Measurements from ENCODE around the gene ARHGAP1.

ARHGAP1 gene

GRCh38 chr11:46657186-46657585, 43.2 kb downstream of the ARHGAP1 start:
- TF ChIP-seq CTCF (IDR thresholded peaks at IDR 0.05) = no peak
- Histone ChIP-seq H3K9me3 (no peaks in the 10 kb centered on the region), H3K4me1 (peaks cover 0 to 10% (median 0%) of the 10 kb centered on the region in 4 donors), H3K27me3 (no peaks in the 10 kb centered on the region), H3K36me3 (peaks cover 82 to 99% (median 89%) of the 10 kb centered on the region in 3 donors), H3K27ac (no peak overlapping the region), H3K4me3 (no peak overlapping the region)
- DNase-seq = no peak
- intact Hi-C loops (cut with DNase I; ENCODE audit: low total_unique reads) = no loop called here

GRCh38 chr11:46655631-46656030, 44.8 kb downstream of the ARHGAP1 start:
- H3K9me3 ChIP-seq = no peaks in the 10 kb centered on the region
- H3K4me3 ChIP-seq = no peak overlapping the region
- no peak for TF ChIP-seq CTCF (IDR thresholded peaks at IDR 0.05)
- H3K27ac ChIP-seq = no peak overlapping the region
- H3K27me3 ChIP-seq = no peaks in the 10 kb centered on the region
- intact Hi-C loops (cut with DNase I; ENCODE audit: low total_unique reads) = no loop called here
- peaks cover 0 to 10% (median 0%) of the 10 kb centered on the region in 4 donors for H3K4me1 ChIP-seq
- no peak for DNase-seq
- peaks cover 87 to 99% (median 89%) of the 10 kb centered on the region in 3 donors for H3K36me3 ChIP-seq

- Histone ChIP-seq H3K27ac (peak overlapping the region; percentile 66 to 79), H3K36me3 (peaks cover 58 to 88% (median 60%) of the 10 kb centered on the region in 3 donors), H3K9me3 (no peaks in the 10 kb centered on the region), H3K4me1 (peaks cover 0 to 28% (median 21%) of the 10 kb centered on the region in 4 donors), H3K4me3 (peak overlapping the region in 1 of 2 donors; percentile 19), H3K27me3 (no peaks in the 10 kb centered on the region)
- TF ChIP-seq CTCF (IDR thresholded peaks at IDR 0.05) = peak in 1 of 2 experiments; percentile 13
- DNase-seq = peak; percentile 79 to 87
- intact Hi-C loops (cut with DNase I; ENCODE audit: low total_unique reads) = no loop called here
These were observed 51.2 kb downstream of the ARHGAP1 start for GRCh38 chr11:46649180-46649738.

- intact Hi-C loops (cut with DNase I; ENCODE audit: low total_unique reads) = no loop called here
- TF ChIP-seq CTCF (IDR thresholded peaks at IDR 0.05) = no peak
- peaks cover 0 to 16% (median 11%) of the 10 kb centered on the region in 4 donors for H3K4me1 ChIP-seq
- H3K27me3 ChIP-seq = no peaks in the 10 kb centered on the region
- H3K9me3 ChIP-seq = no peaks in the 10 kb centered on the region
- H3K27ac ChIP-seq = no peak overlapping the region
- peaks cover 22 to 55% (median 23%) of the 10 kb centered on the region in 3 donors for H3K36me3 ChIP-seq
- H3K4me3 ChIP-seq = no peak overlapping the region
- DNase-seq = no peak
These were observed 56.4 kb downstream of the ARHGAP1 start for GRCh38 chr11:46643986-46644385.

- peaks cover 22 to 54% (median 24%) of the 10 kb centered on the region in 3 donors for H3K36me3 ChIP-seq
- intact Hi-C loops (cut with DNase I; ENCODE audit: low total_unique reads) = no loop called here
These were observed 56.9 kb downstream of the ARHGAP1 start for GRCh38 chr11:46643531-46643930.

More at GRCh38 chr11:46643531-46643930, 56.9 kb downstream of the ARHGAP1 start:
- H3K9me3 ChIP-seq = no peaks in the 10 kb centered on the region
- no peaks in the 10 kb centered on the region for H3K27me3 ChIP-seq
- H3K4me3 ChIP-seq = no peak overlapping the region
- peaks cover 0 to 11% (median 8%) of the 10 kb centered on the region in 4 donors for H3K4me1 ChIP-seq
- DNase-seq = no peak
- no peak overlapping the region for H3K27ac ChIP-seq
- TF ChIP-seq CTCF (IDR thresholded peaks at IDR 0.05) = no peak

Measured in tibial artery (tissue), 4 donors.